Glutamatergic neuron (in vitro differentiated cells): Measurements from ENCODE around the gene EXOC6B. TPM values are rescaled to one million over a fixed set of nuclear protein-coding genes. Genes with fewer than 3 reads are reported as not detected.

Experiments
- DNase-seq: peaks from one replicate; pipeline ENCODE4 v3.0.0; 2022
- H3K27ac Mint-ChIP-seq: one replicate; pipeline ENCODE4 v1.8.0; 2020; ENCODE audit warnings: mild to moderate bottlenecking, mixed read lengths, inconsistent platforms; ENCODE audit not compliant: unreplicated experiment
- H3K27me3 Mint-ChIP-seq: one replicate; pipeline ENCODE4 v1.8.0; 2020; ENCODE audit warnings: mild to moderate bottlenecking, moderate library complexity, mixed read lengths, inconsistent platforms; ENCODE audit not compliant: unreplicated experiment
- H3K36me3 Mint-ChIP-seq: one replicate; pipeline ENCODE4 v1.8.0; 2020; ENCODE audit warnings: mild to moderate bottlenecking, mixed read lengths, inconsistent platforms; ENCODE audit not compliant: unreplicated experiment
- H3K4me1 Mint-ChIP-seq: one replicate; pipeline ENCODE4 v1.8.0; 2020; ENCODE audit warnings: mild to moderate bottlenecking, low read depth, mixed read lengths, inconsistent platforms; ENCODE audit not compliant: unreplicated experiment
- H3K4me3 Mint-ChIP-seq: one replicate; pipeline ENCODE4 v1.8.0; 2020; ENCODE audit warnings: mild to moderate bottlenecking, mixed read lengths, inconsistent platforms; ENCODE audit not compliant: unreplicated experiment
- H3K9me3 Mint-ChIP-seq: one replicate; pipeline ENCODE4 v1.8.0; 2020; ENCODE audit warnings: mild to moderate bottlenecking, moderate library complexity, mixed read lengths, inconsistent platforms; ENCODE audit not compliant: unreplicated experiment
- total RNA-seq: library from RNA; stranded (reverse); fragmentation: NEBNext Ultra II Directional; extraction: Animal tissue kit (Norgen Biotek cat#: 25700); gene quantifications from one replicate; pipeline ENCODE4 v1.2.1, GENCODE V29; 2021; ENCODE audit not compliant: unreplicated experiment
- TF ChIP-seq, protein P1 (sequence below): fragments of 200-600 bp; sonication (generic); IDR thresholded peaks from one replicate; pipeline ENCODE4 v1.5.0; 2021; ENCODE audit not compliant: partially characterized antibody, unreplicated experiment

Gene EXOC6B
- total RNA-seq, 1 donor from 2014 or later, result 34.5 TPM

DNA sequence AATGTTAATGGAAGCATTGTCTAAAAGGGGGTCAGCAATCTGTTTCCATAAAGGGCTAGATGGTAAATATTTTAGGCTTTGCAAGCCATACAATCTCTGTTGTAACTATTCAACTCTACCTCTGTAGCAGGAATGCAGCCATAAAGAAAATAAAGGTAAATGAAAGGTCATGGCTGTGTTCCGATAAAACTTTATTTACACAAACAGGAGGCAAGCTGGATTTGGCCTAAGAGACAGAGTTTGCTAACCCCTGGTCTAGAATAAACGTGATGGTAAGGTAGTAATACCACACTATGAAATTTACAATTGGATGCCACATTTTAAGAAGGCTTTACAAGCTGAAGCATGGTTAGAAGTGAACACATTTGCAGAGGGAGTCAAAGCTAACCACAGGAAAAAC is 91.4 kb downstream of the EXOC6B start:
- H3K9me3 Mint-ChIP-seq, result no peaks in the 10 kb centered on the region
- H3K27ac Mint-ChIP-seq, result no peak overlapping the region
- peaks cover 1% of the 10 kb centered on the region for H3K27me3 Mint-ChIP-seq
- H3K4me3 Mint-ChIP-seq, result no peak overlapping the region
- H3K4me1 Mint-ChIP-seq, result no peaks in the 10 kb centered on the region
- DNase-seq, result no peak
- H3K36me3 Mint-ChIP-seq, result no peaks in the 10 kb centered on the region
- TF ChIP-seq, protein P1, sequence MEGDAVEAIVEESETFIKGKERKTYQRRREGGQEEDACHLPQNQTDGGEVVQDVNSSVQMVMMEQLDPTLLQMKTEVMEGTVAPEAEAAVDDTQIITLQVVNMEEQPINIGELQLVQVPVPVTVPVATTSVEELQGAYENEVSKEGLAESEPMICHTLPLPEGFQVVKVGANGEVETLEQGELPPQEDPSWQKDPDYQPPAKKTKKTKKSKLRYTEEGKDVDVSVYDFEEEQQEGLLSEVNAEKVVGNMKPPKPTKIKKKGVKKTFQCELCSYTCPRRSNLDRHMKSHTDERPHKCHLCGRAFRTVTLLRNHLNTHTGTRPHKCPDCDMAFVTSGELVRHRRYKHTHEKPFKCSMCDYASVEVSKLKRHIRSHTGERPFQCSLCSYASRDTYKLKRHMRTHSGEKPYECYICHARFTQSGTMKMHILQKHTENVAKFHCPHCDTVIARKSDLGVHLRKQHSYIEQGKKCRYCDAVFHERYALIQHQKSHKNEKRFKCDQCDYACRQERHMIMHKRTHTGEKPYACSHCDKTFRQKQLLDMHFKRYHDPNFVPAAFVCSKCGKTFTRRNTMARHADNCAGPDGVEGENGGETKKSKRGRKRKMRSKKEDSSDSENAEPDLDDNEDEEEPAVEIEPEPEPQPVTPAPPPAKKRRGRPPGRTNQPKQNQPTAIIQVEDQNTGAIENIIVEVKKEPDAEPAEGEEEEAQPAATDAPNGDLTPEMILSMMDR, result no peak

DNA sequence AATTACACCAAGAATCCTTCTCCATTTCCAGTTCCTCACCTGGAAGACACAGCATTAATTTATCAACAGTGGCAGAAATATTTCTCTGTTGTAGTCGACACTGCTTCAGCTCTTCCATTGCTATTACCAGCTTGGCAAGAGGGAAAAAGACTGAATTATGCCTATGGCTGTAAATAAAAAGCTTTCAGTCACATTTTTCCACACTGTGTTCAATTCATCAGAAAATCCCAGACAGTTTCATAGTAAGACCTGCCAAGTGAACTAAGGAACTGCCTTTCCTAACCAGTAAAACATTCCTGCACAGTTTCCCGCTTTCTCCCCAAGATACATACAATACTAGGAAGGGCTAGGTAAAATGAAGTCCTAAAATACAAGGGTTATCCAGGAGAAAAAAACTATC is 94.7 kb downstream of the EXOC6B start:
- Mint-ChIP-seq H3K36me3 (no peaks in the 10 kb centered on the region), H3K27ac (no peak overlapping the region), H3K4me3 (no peak overlapping the region), H3K9me3 (no peaks in the 10 kb centered on the region), H3K4me1 (no peaks in the 10 kb centered on the region), H3K27me3 (peaks cover 1% of the 10 kb centered on the region)
- TF ChIP-seq, protein P1, result no peak
- no peak for DNase-seq

DNA sequence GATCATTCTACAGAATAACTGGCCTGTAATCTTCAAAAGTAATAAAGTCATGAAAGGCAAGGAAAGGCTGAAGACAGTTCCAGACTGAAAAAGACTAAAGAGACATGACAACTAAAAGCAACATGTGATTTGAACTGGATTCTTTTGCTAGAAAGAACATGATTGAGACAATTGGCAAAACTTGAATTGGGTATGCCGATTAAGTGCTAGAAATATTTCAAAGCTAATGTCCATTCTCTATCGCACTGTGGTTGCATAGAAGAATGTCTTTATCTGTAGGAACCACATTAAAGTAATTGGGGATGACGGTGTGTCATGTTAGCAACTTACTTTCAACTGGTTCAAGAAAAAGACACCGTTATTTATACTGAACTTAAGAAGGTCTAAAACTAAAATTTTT is 98.5 kb downstream of the EXOC6B start:
- Mint-ChIP-seq H3K27me3 (peaks cover 3% of the 10 kb centered on the region), H3K4me1 (peaks cover 13% of the 10 kb centered on the region), H3K4me3 (no peak overlapping the region), H3K36me3 (no peaks in the 10 kb centered on the region), H3K9me3 (no peaks in the 10 kb centered on the region), H3K27ac (no peak overlapping the region)
- DNase-seq, result no peak
- TF ChIP-seq, protein P1, result no peak

DNA sequence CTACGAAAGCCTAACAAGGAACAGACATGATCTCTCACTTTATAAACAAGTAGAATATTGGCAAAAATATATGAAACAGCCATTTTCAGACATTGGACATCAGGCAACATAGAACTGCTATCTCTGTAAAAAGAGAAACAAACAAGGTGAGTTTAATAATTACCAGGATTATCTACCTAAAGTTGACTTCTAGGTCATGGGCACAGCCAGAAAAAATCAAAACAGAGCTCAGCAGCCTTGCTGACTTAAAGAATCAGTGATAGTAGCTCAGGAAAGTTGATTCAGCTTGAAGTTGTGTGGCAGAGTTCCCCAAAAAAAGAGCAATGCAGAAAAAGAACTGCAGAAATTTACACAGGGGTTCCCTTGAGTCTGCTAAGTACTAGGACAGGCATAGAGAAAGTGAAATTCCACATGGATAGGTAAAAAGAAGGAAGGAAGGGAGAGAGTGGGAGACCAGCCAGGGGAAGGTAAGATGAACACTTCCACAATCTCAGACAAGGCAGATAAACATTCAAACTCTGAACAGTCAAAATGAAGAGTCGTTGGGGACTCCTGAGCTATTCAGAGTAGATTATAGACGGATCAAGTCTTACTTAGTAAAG is 102.0 kb downstream of the EXOC6B start:
- Mint-ChIP-seq H3K36me3 (no peaks in the 10 kb centered on the region), H3K4me3 (no peak overlapping the region), H3K27ac (no peak overlapping the region), H3K9me3 (no peaks in the 10 kb centered on the region), H3K27me3 (peaks cover 3% of the 10 kb centered on the region), H3K4me1 (peaks cover 16% of the 10 kb centered on the region)
- DNase-seq, result no peak
- TF ChIP-seq, protein P1, result no peak

DNA sequence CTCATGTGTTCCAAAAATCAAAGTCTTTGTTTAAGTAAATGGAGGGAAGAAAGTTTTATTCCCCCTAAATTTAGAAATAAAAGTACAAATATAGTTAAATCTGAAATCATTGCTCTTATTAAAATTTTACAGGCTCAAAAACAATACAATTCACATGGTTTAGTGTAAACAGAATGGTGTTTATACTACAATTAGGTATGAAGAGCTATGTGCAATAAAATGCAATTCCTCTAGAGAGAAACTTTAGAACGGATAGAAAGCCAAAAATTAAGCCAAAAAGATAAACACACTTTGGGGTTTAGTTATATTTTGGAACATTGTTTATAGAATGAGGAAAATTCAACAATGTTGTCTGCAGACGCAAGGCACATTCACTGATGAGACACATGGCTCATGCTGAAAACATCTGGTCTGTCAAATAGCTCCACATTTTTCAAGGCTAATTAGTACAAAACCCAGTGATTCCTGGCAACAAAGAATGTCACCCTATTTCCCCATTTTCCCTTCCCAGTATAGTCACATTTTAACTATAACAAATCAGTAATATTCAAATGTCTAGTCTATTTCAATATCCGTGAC is 103.3 kb downstream of the EXOC6B start:
- DNase-seq, result no peak
- TF ChIP-seq, protein P1, result no peak
- no peaks in the 10 kb centered on the region for H3K9me3 Mint-ChIP-seq
- no peaks in the 10 kb centered on the region for H3K36me3 Mint-ChIP-seq
- H3K27ac Mint-ChIP-seq, result no peak overlapping the region
- peaks cover 16% of the 10 kb centered on the region for H3K4me1 Mint-ChIP-seq
- H3K4me3 Mint-ChIP-seq, result no peak overlapping the region
- peaks cover 3% of the 10 kb centered on the region for H3K27me3 Mint-ChIP-seq
